Measurements from ENCODE around the gene HMMR. TPM values are rescaled to one million over a fixed set of nuclear protein-coding genes. Genes with fewer than 3 reads are reported as not detected.

HMMR gene
- total RNA-seq, 1 experiment from 2014 or later, result 57.6 TPM

GRCh38 chr5:163529698-163530097 lies 69.3 kb downstream of the HMMR start:
- BruUV-seq (replicated peaks), result no TSS peak
- DNase-seq (ENCODE audit: low spot score), result no peak
- no peak overlapping the region for H3K4me3 ChIP-seq (ENCODE audit: low read depth, low read length, poor library complexity, severe bottlenecking)
- ChIA-PET CTCF (no interaction called here), POLR2A (ENCODE audit: low non-redundant PET) (no interaction called here)
- intact Hi-C loops (cut with micrococcal nuclease; ENCODE audit: unreplicated experiment), result no loop called here
- no peaks in the 10 kb centered on the region for H3K36me3 ChIP-seq (ENCODE audit: insufficient read depth, low read length, poor library complexity, severe bottlenecking)
- TF ChIP-seq EZH2 (IDR thresholded peaks at IDR 0.05; ENCODE audit: borderline replicate concordance, low read depth, low read length, poor library complexity, severe bottlenecking) (no peak), CTCF (conservative IDR thresholded peaks at IDR 0.05; ENCODE audit: low read depth, low read length) (no peak)
- H3K27ac ChIP-seq (ENCODE audit: low read depth, low read length, poor library complexity, severe bottlenecking), result no peak overlapping the region
- no peaks in the 10 kb centered on the region for H3K27me3 ChIP-seq (replicated peaks; ENCODE audit: insufficient read depth, low read depth, low read length, poor library complexity)
- H3K4me1 ChIP-seq (ENCODE audit: insufficient read depth, low read length, poor library complexity, severe bottlenecking), result no peaks in the 10 kb centered on the region
- H3K9me3 ChIP-seq (ENCODE audit: low read depth, low read length, poor library complexity, severe bottlenecking), result no peaks in the 10 kb centered on the region

- ChIA-PET POLR2A (ENCODE audit: low non-redundant PET) (no interaction called here), CTCF (no interaction called here)
- H3K27ac ChIP-seq (ENCODE audit: low read depth, low read length, poor library complexity, severe bottlenecking), result no peak overlapping the region
- no peak overlapping the region for H3K4me3 ChIP-seq (ENCODE audit: low read depth, low read length, poor library complexity, severe bottlenecking)
- no peaks in the 10 kb centered on the region for H3K36me3 ChIP-seq (ENCODE audit: insufficient read depth, low read length, poor library complexity, severe bottlenecking)
- no peak for DNase-seq (ENCODE audit: low spot score)
- intact Hi-C loops (cut with micrococcal nuclease; ENCODE audit: unreplicated experiment), result no loop called here
- no peaks in the 10 kb centered on the region for H3K4me1 ChIP-seq (ENCODE audit: insufficient read depth, low read length, poor library complexity, severe bottlenecking)
- no peak for TF ChIP-seq EZH2 (IDR thresholded peaks at IDR 0.05; ENCODE audit: borderline replicate concordance, low read depth, low read length, poor library complexity, severe bottlenecking)
- TF ChIP-seq CTCF (conservative IDR thresholded peaks at IDR 0.05; ENCODE audit: low read depth, low read length), result no peak
- H3K9me3 ChIP-seq (ENCODE audit: low read depth, low read length, poor library complexity, severe bottlenecking), result no peaks in the 10 kb centered on the region
- H3K27me3 ChIP-seq (replicated peaks; ENCODE audit: insufficient read depth, low read depth, low read length, poor library complexity), result no peaks in the 10 kb centered on the region
- no TSS peak for BruUV-seq (replicated peaks)
Observed at GRCh38 chr5:163531272-163531671, 70.8 kb downstream of the HMMR start.

GRCh38 chr5:163532171-163533084 lies 72.0 kb downstream of the HMMR start:
- TF ChIP-seq EZH2 (IDR thresholded peaks at IDR 0.05; ENCODE audit: borderline replicate concordance, low read depth, low read length, poor library complexity, severe bottlenecking) (no peak), CTCF (conservative IDR thresholded peaks at IDR 0.05; ENCODE audit: low read depth, low read length) (no peak)
- Histone ChIP-seq H3K4me1 (ENCODE audit: insufficient read depth, low read length, poor library complexity, severe bottlenecking) (no peaks in the 10 kb centered on the region), H3K27ac (ENCODE audit: low read depth, low read length, poor library complexity, severe bottlenecking) (no peak overlapping the region), H3K9me3 (ENCODE audit: low read depth, low read length, poor library complexity, severe bottlenecking) (no peaks in the 10 kb centered on the region), H3K27me3 (replicated peaks; ENCODE audit: insufficient read depth, low read depth, low read length, poor library complexity) (no peaks in the 10 kb centered on the region), H3K4me3 (ENCODE audit: low read depth, low read length, poor library complexity, severe bottlenecking) (no peak overlapping the region), H3K36me3 (ENCODE audit: insufficient read depth, low read length, poor library complexity, severe bottlenecking) (no peaks in the 10 kb centered on the region)
- no TSS peak for BruUV-seq (replicated peaks)
- ChIA-PET CTCF (no interaction called here), POLR2A (ENCODE audit: low non-redundant PET) (no interaction called here)
- DNase-seq (ENCODE audit: low spot score), result no peak
- intact Hi-C loops (cut with micrococcal nuclease; ENCODE audit: unreplicated experiment), result no loop called here
